ENCODE data around the gene MBD6. TPM values are rescaled to one million over a fixed set of nuclear protein-coding genes. Genes with fewer than 3 reads are reported as not detected.
A peak's percentile ranks its signal among the peaks of the same experiment; 100 is the strongest.

Gene MBD6
- total and polyA plus RNA-seq, 2 of the 4 experiments (the other 2 are of a cell fraction): 0.90 to 9.3 TPM

DNA sequence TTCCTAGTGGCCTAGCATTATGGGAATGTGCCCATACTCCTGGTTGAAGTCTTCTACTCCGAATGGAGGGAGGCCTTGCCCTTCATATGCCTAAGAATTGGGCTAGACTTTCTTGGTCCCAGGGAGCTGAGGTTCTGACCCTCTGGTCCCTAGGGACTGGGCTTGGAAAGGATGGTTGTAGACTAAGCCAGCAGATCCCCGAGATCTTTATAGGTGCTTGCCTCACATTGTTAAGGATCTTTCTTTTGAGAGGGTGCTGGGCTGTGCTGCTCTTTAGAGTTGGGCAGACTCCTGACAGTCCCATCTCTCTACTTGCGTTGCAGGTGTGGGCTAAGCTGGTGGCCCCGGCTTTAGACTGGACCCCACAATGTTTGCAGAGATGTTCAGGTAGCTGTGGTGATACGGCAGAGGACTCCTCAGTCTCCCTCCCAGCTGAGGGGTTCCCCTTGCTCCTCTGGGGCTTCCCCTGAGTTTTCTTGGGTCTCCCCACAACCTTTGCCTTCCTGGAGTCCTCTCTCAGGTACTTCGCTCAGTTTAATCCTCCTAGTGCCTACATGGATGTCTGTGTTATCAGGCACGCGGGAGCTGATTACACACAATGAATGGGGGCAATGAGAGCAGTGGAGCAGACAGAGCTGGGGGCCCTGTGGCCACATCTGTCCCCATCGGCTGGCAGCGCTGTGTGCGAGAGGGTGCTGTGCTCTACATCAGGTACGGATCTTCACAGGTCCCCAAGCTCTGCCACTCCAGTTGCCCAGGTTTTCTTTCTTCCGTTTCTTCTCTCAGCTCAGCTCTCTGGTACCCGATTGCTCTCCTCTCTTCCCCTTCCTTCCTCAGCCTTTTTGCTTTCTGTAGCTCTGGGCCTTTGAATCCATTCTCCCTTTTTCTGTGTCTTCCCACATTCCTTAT, 1.3 kb downstream of the MBD6 start:
- Histone ChIP-seq H3K79me1 (ENCODE audit: low read depth in 1 of 2, low read length in 2 of 2) (peaks cover 14 to 62% of the 10 kb centered on the region in 2 experiments), H4K5ac (ENCODE audit: low read depth, low read length) (no peak overlapping the region), H3K56ac (ENCODE audit: extremely low read depth, insufficient read depth, low read length) (peak overlapping the region; percentile 91), H3K9ac (ENCODE audit: low read depth, low read length) (peak overlapping the region; percentile 91), H3K27ac (ENCODE audit: insufficient read depth, low read length) (peak overlapping the region; percentile 88), H2AK5ac (ENCODE audit: low read depth, low read length) (peak overlapping the region; percentile 98), H2BK120ac (ENCODE audit: low read depth, low read length) (no peak overlapping the region; the same call in 1 of the 2 replicates), H2AK9ac (replicated peaks; ENCODE audit: low read depth, low read length, poor library complexity) (peak overlapping the region; percentile 40), H3K23ac (ENCODE audit: low read depth, low read length) (peak overlapping the region; percentile 39), H3K4ac (ENCODE audit: low read depth, low read length) (peak overlapping the region; percentile 91), H2BK5ac (ENCODE audit: low read depth, low read length, poor library complexity, severe bottlenecking) (peak overlapping the region; percentile 83), H3K18ac (ENCODE audit: low read depth, low read length) (no peak overlapping the region; the same call in 1 of the 2 replicates), H2BK15ac (ENCODE audit: low read depth, low read length) (peak overlapping the region; percentile 59; the same call in 1 of the 3 replicates), H3K36me3 (ENCODE audit: control insufficient read depth, insufficient read depth, low read length) (peaks cover 45% of the 10 kb centered on the region), H3K9me3 (ENCODE audit: control insufficient read depth, insufficient read depth, low read length) (no peaks in the 10 kb centered on the region), H4K8ac (ENCODE audit: low read depth in 2 of 2, low read length in 2 of 2) (peak overlapping the region; percentile 47 to 78; a peak in 2 of 4 replicates), H3K4me3 (ENCODE audit: insufficient read depth, low read depth, low read length) (peak overlapping the region; percentile 54), H3K4me1 (ENCODE audit: control insufficient read depth, insufficient read depth, low read length) (peaks cover 22% of the 10 kb centered on the region), H3K9me1 (ENCODE audit: insufficient read depth, low read length) (peaks cover 14% of the 10 kb centered on the region), H4K20me1 (ENCODE audit: insufficient read depth, low read length) (peaks cover 36% of the 10 kb centered on the region), H2BK20ac (ENCODE audit: low read depth, low read length) (0 out of 2 replicates have a peak overlapping the region, but pooled peaks have one; percentile 12), H3K14ac (replicated peaks; ENCODE audit: low read depth, low read length) (peak overlapping the region; percentile 93), H3K4me2 (ENCODE audit: low read depth, low read length) (peak overlapping the region; percentile 93), H2AFZ (replicated peaks; ENCODE audit: low read length, poor library complexity) (no peak overlapping the region), H3K27me3 (ENCODE audit: control insufficient read depth, insufficient read depth, low read length) (no peaks in the 10 kb centered on the region), H4K91ac (ENCODE audit: insufficient read depth, low read depth, low read length) (peak overlapping the region; percentile 64)
- ATAC-seq (ENCODE audit: low read depth) (no peak), DNase-seq (no peak)
- intact Hi-C loops (cut with micrococcal nuclease) (no loop called here), dilution Hi-C loops (cut with HindIII; ENCODE audit: low sequenced_read_pairs, unreplicated experiment) (no loop called here), in situ Hi-C loops (cut with MboI; ENCODE audit: low sequenced_read_pairs) (no loop called here)
- no TSS peak for BruUV-seq (replicated peaks)
- ChIA-PET CTCF (interaction anchor here (0.6 kb wide), 1 partner anchor 805 kb away, joined by 3 read pairs; no protein-coding TSS in a partner anchor), POLR2A (ENCODE audit: unreplicated experiment) (interaction anchor here (0.7 kb wide), 1 partner anchor 12 kb away, joined by 7 read pairs; no protein-coding TSS in a partner anchor)
- 75% methylated on average over 4 of the region's 14 CpGs; no CpG with 5 or more reads in 1 of the 2 experiments for WGBS, 2 experiments (ENCODE audit: extremely low coverage in 2 of 2, insufficient read length in 1 of 2)
- TF ChIP-seq RAD21 (IDR thresholded peaks at IDR 0.05; ENCODE audit: low read length): no peak
- TF ChIP-seq MXI1 (IDR thresholded peaks at IDR 0.05; ENCODE audit: borderline replicate concordance, low read depth, low read length): no peak
- no peak for TF ChIP-seq ELK1 (IDR thresholded peaks at IDR 0.05; ENCODE audit: borderline replicate concordance, low read depth, low read length)
- TF ChIP-seq MAFK (IDR thresholded peaks at IDR 0.05; ENCODE audit: low read depth, low read length): no peak
- TF ChIP-seq CEBPB (IDR thresholded peaks at IDR 0.05; ENCODE audit: low read depth, low read length): no peak
- TF ChIP-seq NFE2L2 (IDR thresholded peaks at IDR 0.05; ENCODE audit: low read depth, low read length): no peak
- no peak for TF ChIP-seq RCOR1 (IDR thresholded peaks at IDR 0.05; ENCODE audit: insufficient replicate concordance, low read length)
- TF ChIP-seq USF2 (IDR thresholded peaks at IDR 0.05; ENCODE audit: low read depth, low read length): no peak
- no peak for TF ChIP-seq POLR2A (IDR thresholded peaks at IDR 0.05; ENCODE audit: low read depth, low read length)
- TF ChIP-seq BHLHE40 (IDR thresholded peaks at IDR 0.05; ENCODE audit: low read depth, low read length): no peak
- no peak for TF ChIP-seq SMC3 (IDR thresholded peaks at IDR 0.05; ENCODE audit: low read depth, low read length)
- no peak for TF ChIP-seq CHD1 (IDR thresholded peaks at IDR 0.05; ENCODE audit: low read depth, low read length)
- no peak for TF ChIP-seq FOS (IDR thresholded peaks at IDR 0.05; ENCODE audit: low read depth, low read length)
- no peak for TF ChIP-seq MAZ (IDR thresholded peaks at IDR 0.05; ENCODE audit: borderline replicate concordance, low read depth, low read length)
- no peak for TF ChIP-seq RFX5 (IDR thresholded peaks at IDR 0.05; ENCODE audit: low read depth, low read length)
